Gastroesophageal sphincter (tissue), 4 donors: ENCODE results near the gene ZNF280A. TPM values are rescaled to one million over a fixed set of nuclear protein-coding genes. Genes with fewer than 3 reads are reported as not detected.

Source experiments
- ATAC-seq: fragments of 150-250 bp; one replicate; pipeline ENCODE4 v1.9.1; 2016; ENCODE audit warnings: mild to moderate bottlenecking, moderate library complexity
- H3K27ac ChIP-seq, 4 donors: fragments of 200-600 bp; sonication (generic) in 3 of 4; 1 replicate in 3 of 4; 2 replicates in 1 of 4; pipeline ENCODE4 v1.5.1; 2016 to 2019
- H3K27me3 ChIP-seq: fragments of 200-600 bp; sonication (generic); one replicate; pipeline ENCODE4 v1.5.1; 2019
- H3K36me3 ChIP-seq, 2 donors: fragments of 200-600 bp; sonication (generic); one replicate each; pipeline ENCODE4 v1.5.1; 2019; ENCODE audit warnings: control low read depth in 1 of 2
- H3K4me1 ChIP-seq, 3 donors: fragments of 200-600 bp; sonication (generic); 1 replicate in 2 of 3; 2 replicates in 1 of 3; pipeline ENCODE4 v1.5.1; 2016 to 2019; ENCODE audit warnings: control low read depth in 2 of 3
- H3K4me3 ChIP-seq, 2 donors: fragments of 200-600 bp; sonication (generic); one replicate each; pipeline ENCODE4 v1.5.1; 2019; ENCODE audit warnings: mild to moderate bottlenecking in 1 of 2, moderate library complexity in 1 of 2
- H3K9me3 ChIP-seq, 3 donors: fragments of 200-600 bp; sonication (generic); one replicate each; pipeline ENCODE4 v1.5.1; 2017 to 2019; ENCODE audit warnings: control low read depth in 2 of 3
- CTCF ChIP-seq, 4 experiments: fragments of 200-600 bp in 2 of 4; fragments of 450-650 bp in 2 of 4; sonication (generic) in 1 of 4; IDR thresholded peaks; one replicate each; pipeline ENCODE4 v1.5.1; 2017 to 2019; ENCODE audit warnings: antibody characterized with exemption in 4 of 4, mild to moderate bottlenecking in 2 of 4, moderate library complexity in 2 of 4
- EP300 ChIP-seq: sonication (generic); formaldehyde crosslinking; IDR thresholded peaks from one replicate; pipeline ENCODE4 v1.6.1; 2017; ENCODE audit warnings: antibody characterized with exemption, mild to moderate bottlenecking
- POLR2A ChIP-seq, 2 donors: fragments of 450-650 bp; IDR thresholded peaks; one replicate each; pipeline ENCODE4 v1.6.1; 2017; ENCODE audit warnings: antibody characterized with exemption in 2 of 2, mild to moderate bottlenecking in 2 of 2, moderate library complexity in 1 of 2
- POLR2AphosphoS5 ChIP-seq: sonication (generic); formaldehyde crosslinking; IDR thresholded peaks from one replicate; pipeline ENCODE4 v1.6.1; 2017; ENCODE audit warnings: antibody characterized with exemption
- WGBS, 2 donors: methylation state at CpG; one replicate each; pipeline ENCODE4 v1.1.5; 2018; ENCODE audit warnings: low coverage in 1 of 2; 5-methylcytosine and 5-hydroxymethylcytosine counted together
- total RNA-seq, 4 donors: library from RNA; depleted of rRNA; stranded (reverse); fragments of >200 nt; gene quantifications; one replicate each; pipeline ENCODE4 v1.1.0, GENCODE V29; 2016

Gene ZNF280A
- total RNA-seq, 4 donors from 2014 or later: not detected

GRCh38 chr22:22526125-22526912 lies 6.2 kb upstream of the ZNF280A start:
- H3K27ac ChIP-seq: no peak overlapping the region
- no peak for ATAC-seq
- no peaks in the 10 kb centered on the region for H3K4me1 ChIP-seq
- H3K27me3 ChIP-seq: peaks cover 19% of the 10 kb centered on the region
- no peak for TF ChIP-seq POLR2A (IDR thresholded peaks at IDR 0.05)
- no peak for TF ChIP-seq CTCF (IDR thresholded peaks at IDR 0.05)
- TF ChIP-seq POLR2AphosphoS5: no peak
- no peak for TF ChIP-seq EP300
- no peaks in the 10 kb centered on the region for H3K9me3 ChIP-seq
- no peak overlapping the region for H3K4me3 ChIP-seq
- WGBS, 2 donors: 57 to 79% methylated on average over 3 of the region's 4 CpGs
- no peaks in the 10 kb centered on the region for H3K36me3 ChIP-seq

DNA sequence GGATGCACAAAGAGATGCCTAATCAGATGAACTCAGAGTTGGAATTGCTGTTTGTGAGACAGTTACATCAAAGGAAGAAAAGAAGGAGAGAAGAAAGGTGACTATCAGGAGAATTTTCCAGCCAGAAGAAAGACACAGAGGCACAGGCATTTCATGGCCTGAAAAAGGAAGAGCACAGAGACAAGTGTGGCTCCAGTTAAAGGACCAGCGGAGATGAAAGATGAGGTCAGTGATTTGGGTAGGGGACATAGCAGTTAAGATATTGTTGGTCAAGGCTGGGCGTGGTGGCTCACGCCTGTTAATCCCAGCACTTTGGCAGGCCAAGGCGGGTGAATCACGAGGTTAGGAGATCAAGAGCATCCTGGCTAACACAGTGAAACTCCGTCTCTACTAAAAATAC lies 3.4 kb upstream of the ZNF280A start:
- no peak for TF ChIP-seq CTCF (IDR thresholded peaks at IDR 0.05)
- TF ChIP-seq POLR2AphosphoS5: no peak
- no peak for TF ChIP-seq POLR2A (IDR thresholded peaks at IDR 0.05)
- TF ChIP-seq EP300: no peak
- Histone ChIP-seq H3K27ac (no peak overlapping the region), H3K4me1 (no peaks in the 10 kb centered on the region), H3K36me3 (no peaks in the 10 kb centered on the region), H3K27me3 (peaks cover 36% of the 10 kb centered on the region), H3K9me3 (no peaks in the 10 kb centered on the region), H3K4me3 (no peak overlapping the region)
- WGBS, 2 donors: 60 to 71% methylated on average over 1 to 6 of the region's 6 CpGs
- no peak for ATAC-seq

DNA sequence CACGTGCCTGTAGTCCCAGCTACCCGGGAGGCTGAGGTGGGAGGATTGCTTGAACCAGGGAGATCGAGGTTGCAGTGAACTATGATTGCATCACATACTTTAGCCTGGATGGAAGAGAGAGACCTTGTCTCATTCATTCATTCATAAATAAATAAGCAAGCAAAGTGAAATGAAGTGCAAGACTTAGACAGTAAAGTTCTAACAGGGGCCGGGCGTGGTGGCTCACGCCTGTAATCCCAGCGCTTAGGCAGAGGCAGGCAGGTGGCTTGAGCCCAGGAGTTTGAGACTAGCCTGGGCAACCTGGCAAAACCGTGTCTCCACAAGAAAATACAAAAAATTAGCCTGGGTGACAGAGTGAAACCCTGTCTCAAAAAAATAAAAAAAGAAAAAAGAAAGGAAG lies 1.6 kb upstream of the ZNF280A start:
- H3K9me3 ChIP-seq: no peaks in the 10 kb centered on the region
- WGBS, 2 donors: 70 to 79% methylated on average over 2 to 7 of the region's 8 CpGs
- H3K4me1 ChIP-seq: no peaks in the 10 kb centered on the region
- no peak overlapping the region for H3K4me3 ChIP-seq
- H3K27ac ChIP-seq: no peak overlapping the region
- TF ChIP-seq EP300 (no peak), CTCF (IDR thresholded peaks at IDR 0.05) (no peak), POLR2AphosphoS5 (no peak), POLR2A (IDR thresholded peaks at IDR 0.05) (no peak)
- H3K36me3 ChIP-seq: no peaks in the 10 kb centered on the region
- H3K27me3 ChIP-seq: peaks cover 50% of the 10 kb centered on the region
- no peak for ATAC-seq

DNA sequence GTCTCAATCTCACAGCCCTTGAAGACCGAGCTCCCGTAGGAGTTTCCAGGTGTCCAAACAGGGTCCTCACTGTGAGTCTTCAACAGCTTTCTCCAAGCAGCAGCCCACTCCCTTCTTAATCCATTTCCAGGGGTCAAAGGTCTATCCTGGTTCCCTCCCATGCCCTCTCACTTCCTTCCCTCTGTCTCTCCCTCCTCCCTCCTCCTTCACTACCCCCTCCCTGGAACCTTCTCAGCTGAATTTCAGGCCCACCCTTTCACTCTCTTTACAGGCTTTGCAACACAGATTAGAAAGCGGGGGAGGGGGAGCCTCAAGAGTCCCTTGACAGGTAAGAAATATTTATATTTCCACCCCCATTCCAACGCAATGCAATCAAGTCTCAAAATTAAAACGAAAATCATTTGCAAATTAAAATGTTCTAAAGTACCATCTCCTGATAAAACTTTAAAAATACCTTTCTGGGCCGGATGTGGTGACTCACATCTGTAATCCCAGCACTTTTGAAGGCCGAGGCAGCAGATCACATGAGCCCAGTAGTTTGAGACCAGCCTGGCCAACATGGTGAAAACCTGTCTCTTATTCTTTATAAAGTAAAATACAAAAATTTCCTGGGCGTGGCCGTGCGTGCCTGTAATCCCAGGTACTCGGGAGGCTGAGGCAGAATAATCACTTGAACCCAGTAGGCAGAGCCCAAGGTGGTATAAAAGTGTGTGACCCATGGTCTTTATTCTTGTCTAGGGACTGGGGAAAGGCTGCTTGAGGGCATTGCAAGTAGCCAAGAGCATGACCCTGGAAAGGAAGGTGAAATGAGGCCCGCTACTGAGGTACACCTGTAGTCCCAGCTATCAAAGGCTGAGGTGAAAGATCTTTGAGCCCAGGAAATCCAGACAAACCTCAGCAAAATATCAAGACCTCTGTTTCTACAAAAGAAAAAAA lies 865 bp upstream of the ZNF280A start:
- Histone ChIP-seq H3K4me3 (no peak overlapping the region), H3K36me3 (no peaks in the 10 kb centered on the region), H3K9me3 (no peaks in the 10 kb centered on the region), H3K27me3 (peaks cover 54% of the 10 kb centered on the region), H3K27ac (no peak overlapping the region), H3K4me1 (no peaks in the 10 kb centered on the region)
- ATAC-seq: no peak
- no peak for TF ChIP-seq POLR2A (IDR thresholded peaks at IDR 0.05)
- TF ChIP-seq CTCF (IDR thresholded peaks at IDR 0.05): no peak
- TF ChIP-seq EP300: no peak
- no peak for TF ChIP-seq POLR2AphosphoS5
- 60 to 76% methylated on average over 6 to 9 of the region's 12 CpGs for WGBS, 2 donors
